NCI-H526 (cell line): ENCODE results near the gene WFIKKN2.

ENCODE experiments used
- DNase-seq, 2 experiments: peaks; one replicate each; lab custom pipeline; 2025; lab: John Stamatoyannopoulos, UW

Gene WFIKKN2

DNA sequence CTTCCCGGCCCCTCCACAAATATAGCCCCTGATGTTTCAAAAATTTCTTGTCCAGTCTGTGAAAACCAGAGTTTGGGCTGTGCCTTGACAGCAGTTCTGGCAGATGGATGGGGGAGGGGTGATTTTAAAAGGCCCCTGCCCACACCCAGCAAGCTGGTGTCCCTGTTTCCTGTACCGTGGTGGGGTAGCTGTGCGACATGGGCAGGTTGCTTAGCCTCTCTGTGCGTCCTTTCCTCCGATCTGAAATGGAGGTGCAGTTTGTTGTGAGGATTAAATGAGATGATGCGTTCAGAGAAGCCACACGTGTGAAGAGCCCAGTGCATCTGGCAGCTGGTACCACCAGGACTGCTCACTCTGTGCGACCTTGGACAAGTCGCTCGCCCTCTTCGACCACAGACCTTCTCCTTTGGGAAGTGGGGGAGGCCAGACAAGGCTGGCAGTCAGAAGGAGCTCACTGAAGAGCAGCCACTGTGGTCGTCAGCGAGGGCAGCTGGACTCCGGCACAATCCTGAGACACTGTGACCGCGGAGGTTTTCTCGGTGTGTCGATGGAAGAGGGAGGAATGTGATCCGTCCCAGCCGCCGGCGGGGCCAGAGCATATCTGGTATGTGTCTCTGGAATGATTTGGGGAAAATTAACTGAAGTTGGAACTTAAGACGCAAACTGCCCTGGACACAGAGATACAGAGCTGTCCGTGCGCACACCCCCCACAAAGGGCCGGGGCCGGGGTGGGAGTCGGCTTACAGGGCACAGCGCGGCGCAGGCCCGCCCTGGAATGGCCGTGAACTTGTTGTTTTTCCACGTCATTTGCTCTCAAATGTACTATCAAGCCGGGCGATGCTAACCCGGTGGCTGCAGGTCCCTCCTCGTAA lies 721 bp upstream of the WFIKKN2 start:
- no peak for DNase-seq

DNA sequence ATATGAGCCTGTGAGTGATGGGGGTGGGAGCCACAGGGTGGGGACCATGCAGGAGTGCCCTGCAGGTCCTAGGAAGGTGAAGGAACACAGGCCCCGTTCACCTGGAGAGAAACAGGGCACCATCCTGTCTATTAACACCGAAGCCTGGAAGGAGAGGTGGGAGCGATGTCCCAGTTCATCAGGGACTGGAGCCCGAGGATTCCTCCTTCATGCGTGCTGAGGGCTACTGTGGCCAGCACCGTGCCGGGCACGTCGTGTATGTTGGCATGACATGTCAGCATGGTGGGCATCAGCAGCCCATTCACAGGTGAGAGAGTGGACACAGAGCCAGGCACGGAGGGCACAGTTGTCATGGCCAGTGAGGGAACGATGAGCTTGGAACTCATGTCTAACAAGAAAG lies 1.4 kb downstream of the WFIKKN2 start:
- no peak for DNase-seq

DNA sequence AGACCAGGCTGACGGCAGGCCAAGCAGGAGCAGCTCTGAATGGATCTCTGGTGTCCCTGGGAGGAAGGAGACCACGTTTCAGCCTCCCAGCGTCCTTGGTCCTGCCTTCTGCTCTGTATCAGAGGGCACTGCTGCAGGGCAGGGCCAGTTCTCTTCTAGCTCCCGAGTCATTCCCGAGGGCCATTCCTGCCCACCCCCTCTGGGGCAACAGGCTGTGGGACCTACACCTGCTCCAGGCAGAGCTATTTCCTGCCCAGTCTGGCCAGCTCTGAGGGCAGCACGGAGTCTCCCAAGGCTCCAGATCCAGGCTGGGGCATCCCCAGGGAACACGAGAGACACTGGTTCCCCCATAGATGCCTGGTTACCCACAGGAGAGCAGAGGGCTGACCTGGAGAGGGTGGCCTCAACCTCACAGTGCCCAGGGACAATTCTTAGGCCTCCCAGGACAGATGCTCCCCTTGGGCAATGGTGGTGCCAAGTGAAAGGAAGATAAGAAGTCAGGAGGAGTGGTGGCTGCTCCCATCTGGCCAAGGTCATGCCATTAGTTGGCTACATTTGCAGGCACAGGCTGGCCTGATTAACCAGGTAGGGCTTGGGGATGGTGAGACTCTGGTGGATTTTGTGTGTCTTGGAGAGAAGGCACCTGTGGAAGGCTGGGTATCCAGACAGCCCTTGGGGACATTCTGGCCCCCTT lies 2.0 kb downstream of the WFIKKN2 start:
- no peak for DNase-seq

DNA sequence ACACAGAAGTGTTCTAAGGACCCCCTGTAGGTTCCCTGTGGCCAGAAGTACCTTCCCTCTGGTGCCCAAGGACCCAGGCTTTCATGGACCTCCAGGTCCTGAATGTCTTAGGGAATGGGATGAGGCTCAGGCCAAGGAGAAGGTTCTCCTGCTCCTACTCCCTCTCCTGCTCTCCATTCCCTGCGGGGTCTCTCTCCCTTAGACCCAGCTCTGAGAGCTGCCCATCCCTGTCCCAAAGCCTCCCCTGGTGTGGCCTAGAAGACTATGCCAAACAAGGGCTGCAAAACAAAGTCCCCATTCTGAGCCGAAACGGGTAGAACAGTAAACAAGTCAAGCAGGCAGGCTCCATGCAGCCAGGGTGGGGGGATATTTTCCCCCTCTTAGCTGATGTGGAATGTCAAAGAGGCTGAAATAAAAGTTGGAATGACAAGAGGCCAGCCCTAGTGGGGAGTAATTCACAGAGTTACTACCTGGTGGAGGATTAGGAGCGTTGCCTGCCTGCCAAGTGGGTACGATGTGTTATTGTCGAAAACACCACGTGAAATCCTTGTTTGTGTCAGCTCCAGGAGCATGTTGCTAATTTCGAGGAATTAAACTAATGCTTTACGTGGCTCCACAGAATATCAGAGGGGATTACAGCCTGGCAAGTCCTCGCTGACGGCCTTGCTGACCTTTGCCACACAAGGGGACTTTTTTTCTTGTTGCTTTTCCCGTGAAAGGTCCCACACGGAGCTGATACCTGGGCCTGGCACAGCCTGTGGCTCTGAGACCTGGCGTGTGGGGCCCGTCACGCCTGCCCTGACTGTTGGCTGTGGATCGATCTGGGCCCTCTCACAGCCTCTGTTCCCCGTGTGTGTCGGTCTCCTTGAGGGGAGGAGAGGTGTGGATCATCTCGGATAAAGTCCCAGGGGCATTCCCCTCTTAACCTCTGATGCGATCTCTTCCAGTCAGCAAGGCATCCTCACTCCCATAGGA lies 2.9 kb downstream of the WFIKKN2 start:
- no peak for DNase-seq

DNA sequence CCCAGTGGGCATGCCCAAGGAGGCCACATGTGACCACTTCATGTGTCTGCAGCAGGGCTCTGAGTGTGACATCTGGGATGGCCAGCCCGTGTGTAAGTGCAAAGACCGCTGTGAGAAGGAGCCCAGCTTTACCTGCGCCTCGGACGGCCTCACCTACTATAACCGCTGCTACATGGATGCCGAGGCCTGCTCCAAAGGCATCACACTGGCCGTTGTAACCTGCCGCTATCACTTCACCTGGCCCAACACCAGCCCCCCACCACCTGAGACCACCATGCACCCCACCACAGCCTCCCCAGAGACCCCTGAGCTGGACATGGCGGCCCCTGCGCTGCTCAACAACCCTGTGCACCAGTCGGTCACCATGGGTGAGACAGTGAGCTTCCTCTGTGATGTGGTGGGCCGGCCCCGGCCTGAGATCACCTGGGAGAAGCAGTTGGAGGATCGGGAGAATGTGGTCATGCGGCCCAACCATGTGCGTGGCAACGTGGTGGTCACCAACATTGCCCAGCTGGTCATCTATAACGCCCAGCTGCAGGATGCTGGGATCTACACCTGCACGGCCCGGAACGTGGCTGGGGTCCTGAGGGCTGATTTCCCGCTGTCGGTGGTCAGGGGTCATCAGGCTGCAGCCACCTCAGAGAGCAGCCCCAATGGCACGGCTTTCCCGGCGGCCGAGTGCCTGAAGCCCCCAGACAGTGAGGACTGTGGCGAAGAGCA lies 4.4 kb downstream of the WFIKKN2 start:
- no peak for DNase-seq

DNA sequence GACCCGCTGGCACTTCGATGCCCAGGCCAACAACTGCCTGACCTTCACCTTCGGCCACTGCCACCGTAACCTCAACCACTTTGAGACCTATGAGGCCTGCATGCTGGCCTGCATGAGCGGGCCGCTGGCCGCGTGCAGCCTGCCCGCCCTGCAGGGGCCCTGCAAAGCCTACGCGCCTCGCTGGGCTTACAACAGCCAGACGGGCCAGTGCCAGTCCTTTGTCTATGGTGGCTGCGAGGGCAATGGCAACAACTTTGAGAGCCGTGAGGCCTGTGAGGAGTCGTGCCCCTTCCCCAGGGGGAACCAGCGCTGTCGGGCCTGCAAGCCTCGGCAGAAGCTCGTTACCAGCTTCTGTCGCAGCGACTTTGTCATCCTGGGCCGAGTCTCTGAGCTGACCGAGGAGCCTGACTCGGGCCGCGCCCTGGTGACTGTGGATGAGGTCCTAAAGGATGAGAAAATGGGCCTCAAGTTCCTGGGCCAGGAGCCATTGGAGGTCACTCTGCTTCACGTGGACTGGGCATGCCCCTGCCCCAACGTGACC lies 5.0 kb downstream of the WFIKKN2 start:
- DNase-seq = no peak

DNA sequence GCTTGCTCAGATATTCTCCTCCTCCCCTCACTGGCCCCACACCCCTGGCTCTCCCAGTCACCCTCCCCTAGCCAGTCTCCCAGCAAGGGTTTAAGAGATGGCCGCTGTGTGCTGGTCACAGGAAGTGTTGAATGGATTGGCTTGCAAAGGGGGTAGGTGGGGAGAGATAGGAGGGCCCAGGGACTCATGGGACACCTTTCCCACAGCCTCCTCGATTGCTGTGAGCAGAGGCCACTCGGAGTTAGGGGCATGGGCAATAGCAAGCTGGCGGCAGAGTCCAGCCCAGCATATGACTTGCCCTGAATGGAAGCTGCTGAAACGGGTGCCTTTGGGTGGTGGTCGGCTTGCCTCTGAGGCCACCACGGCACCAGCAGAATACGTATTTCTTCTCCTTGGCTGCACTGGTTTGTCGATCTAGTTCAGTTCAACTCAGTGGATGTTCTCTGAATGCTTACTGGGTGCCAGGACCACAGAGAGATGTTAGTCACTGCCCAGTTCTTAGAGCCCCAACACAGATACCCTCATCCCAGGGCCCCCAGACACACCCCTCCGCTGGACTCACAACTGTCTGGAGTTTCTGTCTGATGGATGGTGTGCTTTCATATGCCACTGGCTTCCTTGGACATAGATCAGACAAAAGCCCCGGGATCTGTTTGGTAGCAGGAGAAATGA lies 6.0 kb downstream of the WFIKKN2 start:
- DNase-seq = no peak

DNA sequence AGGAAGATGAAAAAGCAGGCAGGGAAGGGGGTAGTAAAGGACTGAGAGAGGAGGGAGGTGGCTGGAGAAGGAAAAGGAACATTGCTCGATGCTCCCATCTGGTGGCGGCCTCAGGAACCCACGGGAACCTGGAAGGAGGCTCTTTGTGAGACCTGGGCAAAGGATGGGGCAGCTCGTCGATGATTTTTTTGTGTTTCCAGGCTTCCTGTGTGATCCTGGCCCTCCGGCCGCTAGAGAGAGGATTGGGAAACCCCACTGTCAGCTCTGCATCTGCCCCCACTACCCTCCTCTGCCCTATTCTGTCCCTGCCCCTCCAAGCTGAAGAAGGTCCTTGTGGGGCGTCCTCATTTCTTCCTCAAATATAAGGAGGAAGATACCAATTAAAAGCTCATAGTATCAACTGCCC lies 6.6 kb downstream of the WFIKKN2 start:
- peak in 1 of 2 experiments; percentile 81 for DNase-seq

DNA sequence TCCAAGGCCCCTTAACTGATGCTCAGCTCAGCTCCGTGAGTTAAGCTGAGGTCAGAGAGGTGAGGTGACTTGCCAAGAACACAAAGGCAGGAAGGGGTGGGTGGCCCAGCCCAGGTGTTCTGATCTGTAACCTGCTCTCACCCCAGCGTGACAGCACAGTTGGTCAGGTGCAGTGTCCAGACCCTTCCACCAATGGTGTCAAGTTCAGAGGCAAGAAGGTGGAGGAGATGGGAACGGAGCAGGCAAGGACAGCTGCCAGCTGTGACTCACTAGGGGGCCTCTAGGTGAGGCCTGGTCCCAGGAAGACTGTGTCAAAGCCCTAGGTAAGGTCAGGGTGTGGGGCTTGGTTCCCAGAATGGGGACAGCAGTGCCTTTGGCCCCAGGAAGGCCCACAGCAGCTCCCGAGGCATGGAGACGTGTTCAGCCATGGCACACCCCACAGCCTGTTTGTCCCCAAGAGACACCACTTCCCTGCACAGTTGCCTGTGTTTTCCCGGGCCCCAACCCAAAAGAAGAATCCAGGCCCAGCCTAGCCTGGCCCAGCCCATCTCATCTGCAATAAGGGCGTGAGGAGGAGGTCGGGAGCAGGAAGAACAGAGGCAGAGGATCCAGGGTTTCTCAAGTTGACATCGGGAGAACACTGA lies 7.2 kb downstream of the WFIKKN2 start:
- no peak for DNase-seq

DNA sequence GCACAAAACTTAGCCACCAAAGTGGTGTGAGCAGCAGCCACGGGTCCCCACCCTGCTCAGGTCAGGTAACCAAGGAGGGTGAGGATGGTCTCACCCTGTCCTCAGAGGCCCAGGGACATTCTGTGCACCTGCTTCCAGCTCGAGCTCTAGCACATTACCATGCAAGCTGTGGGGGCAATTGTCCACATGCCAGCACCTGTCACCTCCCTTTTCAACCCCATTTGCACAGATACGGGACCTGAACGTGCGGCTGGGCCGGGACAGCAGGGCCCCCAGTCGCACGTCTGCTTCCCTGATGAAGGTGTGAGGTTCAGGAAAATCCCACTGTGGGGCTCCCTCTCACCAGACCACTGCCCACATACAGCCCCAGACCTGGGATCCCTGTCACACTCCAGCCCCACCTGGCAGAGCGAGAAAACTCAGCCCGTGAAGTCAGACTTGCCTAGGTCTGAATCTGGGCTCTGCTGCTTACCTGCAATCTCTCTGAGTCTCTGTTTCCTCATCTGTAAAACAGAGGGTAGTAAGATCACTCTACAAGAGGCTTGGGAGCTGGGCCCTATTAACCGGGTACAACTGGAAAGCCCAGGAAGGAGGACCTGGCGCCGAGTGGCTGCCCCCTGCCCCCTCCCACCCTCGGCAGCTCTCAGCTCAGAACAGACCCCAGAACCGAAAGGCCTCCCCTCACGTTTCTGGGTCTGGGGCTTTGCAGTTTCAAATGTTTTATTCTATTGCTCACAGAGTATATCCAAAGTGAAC lies 7.9 kb downstream of the WFIKKN2 start:
- no peak for DNase-seq

DNA sequence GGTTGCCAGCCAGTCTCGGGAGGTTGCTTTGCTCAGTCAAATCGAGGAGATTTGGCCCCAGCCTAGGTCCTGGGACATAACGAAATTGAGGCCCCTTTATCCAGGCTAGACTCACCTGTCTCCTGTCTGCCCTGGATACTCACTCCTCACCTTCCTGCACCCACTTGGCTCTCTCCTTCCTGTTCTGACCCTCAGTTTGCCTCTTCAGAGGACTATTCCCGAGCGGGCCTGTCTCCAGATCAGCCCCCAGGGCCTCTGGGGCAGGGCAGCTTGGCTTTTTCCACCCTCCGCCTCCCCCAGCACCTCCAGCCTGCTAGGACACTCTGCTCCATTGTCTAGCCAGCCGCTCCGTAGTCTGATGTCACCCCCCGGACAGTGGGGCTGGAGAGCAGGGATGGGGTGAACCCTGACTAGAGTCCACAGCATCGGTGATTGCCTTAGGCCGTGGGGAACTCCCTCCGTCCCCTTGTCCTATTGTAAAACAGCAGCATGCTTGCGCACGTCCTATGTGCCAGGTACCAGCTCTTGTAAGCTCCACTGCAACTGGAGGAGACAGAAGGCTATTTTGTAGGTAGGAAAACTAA lies 8.8 kb downstream of the WFIKKN2 start:
- DNase-seq = no peak

DNA sequence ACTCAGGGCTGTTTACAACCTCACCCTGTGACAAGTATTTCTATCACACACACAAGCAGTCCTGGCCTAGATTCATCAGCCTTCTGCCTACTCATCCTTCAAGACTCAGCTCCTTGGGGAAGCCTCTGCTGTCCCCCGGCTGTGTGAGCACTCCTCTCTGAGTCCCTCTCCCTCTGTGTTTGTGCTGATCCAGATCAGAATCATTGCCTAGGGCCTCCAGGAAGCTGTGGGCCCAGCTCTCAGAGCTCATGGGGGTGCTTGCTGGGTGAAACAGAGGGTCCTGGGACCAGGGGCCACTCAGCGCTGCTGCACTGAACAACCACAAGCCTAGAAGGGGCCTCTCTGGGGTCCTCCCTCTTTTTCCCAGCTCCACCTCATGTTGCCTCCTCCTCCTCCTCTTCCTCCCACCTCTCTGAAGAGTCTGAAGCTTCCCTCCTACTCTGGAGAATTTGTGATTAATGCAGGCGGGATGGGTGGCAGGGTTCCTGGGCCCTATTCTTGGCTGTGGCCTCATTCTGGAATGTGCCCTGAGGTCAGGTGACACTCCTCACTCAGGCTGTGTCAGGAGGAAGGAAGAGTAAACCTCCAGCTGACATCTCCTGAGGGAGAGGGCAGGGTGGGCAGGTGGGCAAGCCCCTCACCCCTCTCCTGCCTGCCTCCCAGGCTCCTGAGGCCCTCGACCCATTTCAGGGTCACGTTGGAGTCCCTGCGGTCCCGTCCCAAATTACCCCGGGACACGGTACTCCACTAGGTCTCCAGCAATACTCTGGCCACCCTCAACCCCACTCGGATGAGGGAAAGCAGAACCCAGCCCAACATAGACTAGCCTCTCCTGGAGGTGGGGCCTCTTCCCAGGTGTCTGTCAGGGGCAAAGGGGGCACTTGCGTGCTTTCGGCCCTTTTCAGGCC lies 10.1 kb downstream of the WFIKKN2 start:
- DNase-seq = no peak

DNA sequence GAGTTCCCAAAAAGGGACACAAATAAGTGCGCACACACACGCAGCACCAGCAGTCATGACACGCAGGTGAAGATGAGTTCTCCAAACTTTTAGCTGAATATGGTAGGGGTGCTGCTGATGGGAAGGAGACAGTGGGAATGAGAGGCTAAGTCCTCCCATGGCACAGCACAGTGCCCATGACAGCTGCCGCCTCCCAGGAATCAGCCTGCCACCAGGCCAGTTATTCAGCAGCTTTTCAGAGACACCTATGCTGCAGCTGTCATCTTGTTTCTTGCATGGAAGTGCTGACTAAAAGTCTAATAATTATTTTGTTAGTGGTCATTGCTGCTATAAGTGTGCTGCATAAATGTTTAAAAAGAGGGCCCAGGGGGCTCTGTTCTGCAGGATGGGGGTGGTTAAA lies 12.2 kb downstream of the WFIKKN2 start:
- no peak for DNase-seq

DNA sequence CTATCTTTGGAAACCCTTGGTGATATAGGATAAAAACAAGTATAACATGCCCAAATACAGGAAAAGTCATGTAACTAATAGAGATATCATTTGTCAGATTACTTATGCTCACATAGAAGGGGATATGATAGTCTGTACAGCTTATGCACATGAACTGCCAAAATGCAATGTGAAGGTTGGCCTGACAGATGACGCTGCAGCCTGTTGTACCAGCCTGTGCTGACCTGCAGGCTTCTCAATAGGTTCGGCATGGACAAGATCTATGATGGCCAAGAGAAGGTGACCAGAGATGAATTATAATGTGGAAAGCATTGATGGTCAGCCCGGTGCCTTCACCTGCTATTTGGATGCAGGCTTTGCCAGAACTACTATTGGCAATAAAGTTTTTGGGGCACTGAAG lies 12.7 kb downstream of the WFIKKN2 start:
- no peak for DNase-seq

DNA sequence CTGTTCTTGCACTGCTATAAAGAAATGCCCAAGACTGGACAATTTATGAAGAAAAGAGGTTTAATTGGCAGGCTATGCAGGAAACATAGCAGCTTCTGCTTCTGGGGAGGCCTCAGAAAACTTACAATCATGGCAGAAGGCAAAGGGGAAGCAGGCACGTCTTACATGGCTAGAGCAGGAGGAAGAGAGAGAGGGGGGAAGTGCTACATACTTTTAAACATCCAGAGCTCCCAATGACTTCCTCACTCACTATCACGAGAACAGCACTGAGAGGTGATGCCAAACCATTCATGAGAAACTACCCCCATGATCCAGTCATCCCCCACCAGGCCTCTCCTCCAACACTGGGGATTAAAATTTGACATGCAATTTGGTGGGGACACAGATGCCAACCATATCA lies 13.3 kb downstream of the WFIKKN2 start:
- no peak for DNase-seq

DNA sequence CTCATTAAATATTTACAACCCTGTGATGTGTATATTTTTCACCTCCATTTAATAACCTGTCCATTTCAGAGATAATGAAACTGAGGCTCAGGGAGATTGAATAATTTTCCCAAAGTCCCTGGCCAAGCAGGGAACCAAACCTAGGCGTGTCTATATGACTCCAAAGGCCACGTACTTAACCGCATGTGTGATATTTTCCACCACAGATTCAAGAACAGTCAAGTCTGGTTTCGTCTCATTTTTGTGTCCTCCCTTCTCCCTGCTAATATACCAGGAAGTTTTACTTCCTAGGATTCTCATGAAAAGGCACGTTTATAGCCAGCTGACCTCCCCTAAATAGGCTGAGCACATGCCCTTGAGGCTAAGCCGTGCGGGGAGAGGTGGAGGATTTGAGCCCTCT lies 15.3 kb downstream of the WFIKKN2 start:
- no peak for DNase-seq

DNA sequence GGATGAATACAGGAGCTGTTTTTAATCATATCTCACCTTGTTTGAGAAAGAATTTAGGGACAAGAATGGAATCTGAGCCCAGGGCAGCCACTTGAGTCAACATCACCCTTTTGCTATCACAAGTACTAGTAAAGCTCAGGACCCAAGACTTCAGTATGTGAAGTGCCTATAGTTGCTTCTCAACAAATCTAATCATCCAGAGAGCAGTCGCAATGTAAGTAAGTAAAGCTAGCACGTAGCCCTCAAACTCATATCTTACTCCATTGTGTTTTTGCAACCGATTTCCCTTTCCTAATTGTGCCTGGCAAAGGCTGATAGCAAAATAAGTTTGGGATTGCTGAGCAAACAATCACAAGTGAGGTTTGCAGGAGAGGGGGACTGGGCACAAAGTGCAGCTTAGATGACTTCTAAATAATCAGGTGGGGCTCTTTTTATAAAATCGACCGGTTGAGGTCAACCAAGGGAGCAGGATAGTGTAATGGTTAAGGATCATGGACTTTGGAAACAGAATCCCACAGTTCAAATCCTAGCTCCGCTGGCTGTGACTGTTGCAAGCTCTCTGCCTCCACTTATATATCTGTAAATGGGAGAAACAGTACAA lies 17.7 kb downstream of the WFIKKN2 start:
- no peak for DNase-seq

DNA sequence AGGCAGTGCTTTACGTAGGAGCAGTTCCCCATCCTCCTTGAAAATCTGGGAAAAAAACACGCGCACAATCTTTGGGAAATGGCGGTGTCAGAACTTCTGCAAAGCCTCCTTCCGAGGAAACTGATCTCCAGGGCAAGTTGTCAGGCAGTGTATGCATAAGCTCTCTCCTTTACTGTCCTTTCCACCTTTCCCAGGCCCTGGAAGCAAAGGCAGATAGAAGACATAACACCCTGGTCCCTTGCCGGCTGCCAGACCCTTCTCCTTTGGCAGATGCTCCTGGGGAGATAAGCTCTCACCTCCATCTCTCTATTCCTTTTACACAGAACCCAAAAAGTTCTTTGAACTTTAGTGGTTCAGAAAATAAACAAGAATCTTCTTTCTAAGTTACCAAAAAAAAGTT lies 18.4 kb downstream of the WFIKKN2 start:
- no peak for DNase-seq
